Stimulated activated CD4-positive, alpha-beta T cell treated with anti-CD3 and anti-CD28 coated beads, TNF-alpha, amount 100 ng/mL, for 48 hours (primary cell): ENCODE data around the gene FAM120AOS.

Experiments used
- DNase-seq, 3 donors: peaks; one replicate each; pipeline ENCODE4 v3.0.0-alpha.2; 2020; ENCODE audit warnings: low read depth in 3 of 3

The FAM120AOS gene

GRCh38 chr9:93453047-93453914 is at the start of gene FAM120AOS:
FAM120AOS (minus strand) TSS chr9:93453581; CDS start chr9:93452709, 872 bp downstream.
- DNase-seq, result peak; percentile 73 to 79 (median 78)

- no peak for DNase-seq
Observed at GRCh38 chr9:93501406-93501805, 48.0 kb upstream of the FAM120AOS start.

GRCh38 chr9:93500571-93501298 is 47.4 kb upstream of the FAM120AOS start:
- no peak for DNase-seq

DNA sequence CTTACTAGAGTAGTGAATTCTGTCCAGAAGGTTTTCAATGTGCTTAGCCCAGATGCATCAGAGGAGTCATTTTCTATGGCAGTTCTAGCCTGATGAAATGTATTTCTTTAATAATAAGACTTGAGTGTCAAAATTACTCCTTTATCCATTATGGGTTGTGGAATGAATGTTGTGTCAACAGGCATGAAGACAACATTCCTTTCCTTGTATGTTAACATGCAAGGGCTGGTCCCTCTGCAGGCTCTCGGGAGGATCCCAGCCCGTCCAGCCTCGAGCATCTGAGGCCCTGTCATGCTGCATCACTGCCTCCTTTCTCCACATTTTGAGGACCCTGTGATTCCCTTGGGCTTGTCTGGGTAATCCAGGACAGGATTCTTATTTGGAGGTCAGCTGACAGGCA is 42.9 kb upstream of the FAM120AOS start:
- no peak for DNase-seq

DNA sequence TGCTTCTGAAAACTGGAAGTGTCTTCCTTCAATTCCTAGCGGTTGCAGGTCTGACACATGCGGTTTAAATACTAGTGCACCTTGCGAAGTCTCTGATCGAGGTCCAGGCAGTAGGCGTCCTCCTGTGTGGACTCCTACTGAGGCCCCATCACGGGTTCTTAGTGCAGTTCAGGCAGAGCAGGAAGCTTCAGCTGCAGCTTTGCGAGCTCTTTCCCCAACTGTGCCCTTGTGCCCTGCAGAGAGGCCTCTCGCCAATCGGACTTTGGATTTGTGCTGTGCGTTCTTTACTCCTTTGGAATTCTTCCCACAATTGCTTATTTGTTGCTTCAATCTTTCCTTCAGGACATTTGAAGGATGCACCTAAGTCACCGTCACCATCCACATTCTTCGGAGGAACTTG is 40.6 kb upstream of the FAM120AOS start:
- DNase-seq, result no peak

- no peak for DNase-seq
Observed at GRCh38 chr9:93492327-93492726, 38.9 kb upstream of the FAM120AOS start.

DNA sequence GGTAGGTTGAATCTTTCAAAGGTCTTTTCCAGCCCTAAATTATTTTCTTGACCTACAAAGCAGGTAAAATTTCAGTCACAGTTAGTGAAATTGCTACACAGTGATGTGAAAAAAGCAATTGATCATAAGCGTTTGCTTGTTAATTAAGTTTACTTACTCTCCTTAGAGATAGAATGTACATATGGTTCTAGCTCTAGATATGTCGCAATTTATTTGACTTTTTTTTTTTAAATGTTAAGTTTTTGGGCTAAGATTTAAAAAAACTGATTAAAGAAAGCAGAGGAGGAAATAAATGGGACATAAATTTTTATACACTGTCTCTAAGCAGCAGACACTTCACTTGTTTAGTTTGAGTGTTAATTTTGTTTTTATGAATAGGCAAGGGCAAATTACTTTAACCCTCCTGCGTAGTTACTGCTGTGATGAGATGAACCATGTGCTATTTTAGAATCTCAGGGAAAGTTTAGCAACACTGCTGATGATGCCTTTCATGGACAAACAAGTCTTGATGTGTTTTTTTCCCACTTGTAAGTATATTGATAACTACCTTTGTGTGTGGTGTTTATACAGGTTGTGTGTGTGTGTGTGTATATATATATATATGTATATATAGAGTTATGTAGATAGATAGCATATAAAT is 38.3 kb upstream of the FAM120AOS start:
- DNase-seq, result no peak

DNA sequence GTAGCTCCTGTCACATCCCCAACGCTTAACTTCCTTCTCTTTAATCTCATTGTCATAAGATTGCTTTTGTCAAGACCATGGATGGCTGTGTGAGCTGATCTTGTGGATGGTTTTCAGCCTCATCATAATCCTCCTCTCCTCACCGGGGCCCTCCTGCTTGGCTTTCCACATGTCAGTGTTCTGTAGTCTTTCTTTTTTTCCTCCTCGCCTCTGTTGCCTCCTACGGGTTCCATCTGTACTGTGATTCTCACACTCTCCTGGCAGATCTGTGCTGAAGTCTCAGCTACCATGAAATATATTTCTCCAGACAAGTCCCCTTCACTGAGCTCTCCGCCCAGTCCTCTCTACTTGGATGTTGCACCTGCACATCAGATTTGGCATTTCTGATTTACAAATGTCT is 34.9 kb upstream of the FAM120AOS start:
- no peak for DNase-seq

DNA sequence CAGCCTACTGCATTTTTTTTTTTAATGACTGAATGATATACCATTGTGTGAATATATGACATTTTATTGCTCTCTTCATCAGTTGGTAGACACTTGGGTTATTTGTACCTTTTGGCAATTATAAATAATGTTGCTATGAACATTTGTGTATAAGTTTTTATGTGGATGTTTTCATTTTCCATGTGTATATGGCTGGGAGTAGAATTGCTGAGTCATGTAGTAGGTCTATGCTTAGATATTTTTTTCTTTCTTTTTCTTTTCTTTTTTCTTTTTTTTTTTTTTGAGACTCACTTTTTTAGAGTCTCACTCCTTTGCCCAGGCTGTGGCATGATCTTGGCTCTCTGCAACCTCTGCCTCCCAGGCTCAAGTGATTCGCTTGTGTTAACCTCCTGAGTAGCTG is 32.9 kb upstream of the FAM120AOS start:
- no peak for DNase-seq

DNA sequence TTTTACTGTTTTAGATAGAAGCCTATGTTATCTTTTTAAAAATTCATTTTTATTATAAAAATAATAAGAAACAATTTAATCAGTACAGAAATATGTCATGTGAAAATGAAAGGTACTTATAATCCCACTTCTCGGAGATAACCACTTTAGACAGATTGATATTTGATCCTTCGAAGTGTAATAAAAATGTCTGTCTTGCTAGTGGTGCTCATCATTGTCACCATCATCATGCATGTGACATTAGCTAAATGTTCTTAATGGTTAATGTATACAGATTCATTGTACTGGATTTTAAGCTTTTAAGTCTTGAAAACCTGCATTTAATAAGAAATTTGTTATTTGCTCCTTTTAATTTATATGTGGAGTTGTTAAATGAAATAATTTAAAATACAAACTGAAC is 30.1 kb upstream of the FAM120AOS start:
- DNase-seq, result no peak

DNA sequence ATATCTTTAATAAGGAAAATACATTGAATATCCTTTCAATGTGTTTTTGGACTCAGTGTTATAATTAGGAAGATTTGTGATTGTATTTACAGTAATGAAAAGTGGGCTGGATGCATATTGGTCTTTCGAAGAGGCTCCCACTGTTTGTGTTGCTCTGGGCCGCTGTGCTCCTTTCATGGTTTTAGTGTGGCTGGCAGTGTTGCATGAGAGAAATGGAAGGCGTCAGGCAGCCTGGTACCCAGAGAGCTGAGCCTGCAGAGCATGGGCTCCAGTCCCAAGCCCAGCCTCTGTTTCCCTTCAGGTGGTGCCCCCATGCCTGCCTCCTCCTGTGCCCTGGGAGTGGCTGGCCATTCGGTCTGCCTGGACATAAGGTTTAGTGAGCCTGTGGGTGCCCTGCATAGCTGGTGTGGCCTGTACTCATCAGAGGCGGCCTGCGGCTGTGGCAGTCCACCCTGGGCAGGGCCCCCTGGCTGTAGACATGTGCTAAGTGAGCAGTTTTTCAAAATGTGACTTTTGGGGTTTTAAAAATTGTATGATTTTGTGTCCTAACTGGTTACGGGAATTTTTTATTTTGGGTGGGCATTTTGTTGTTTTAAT is 27.4 kb upstream of the FAM120AOS start:
- DNase-seq, result no peak

DNA sequence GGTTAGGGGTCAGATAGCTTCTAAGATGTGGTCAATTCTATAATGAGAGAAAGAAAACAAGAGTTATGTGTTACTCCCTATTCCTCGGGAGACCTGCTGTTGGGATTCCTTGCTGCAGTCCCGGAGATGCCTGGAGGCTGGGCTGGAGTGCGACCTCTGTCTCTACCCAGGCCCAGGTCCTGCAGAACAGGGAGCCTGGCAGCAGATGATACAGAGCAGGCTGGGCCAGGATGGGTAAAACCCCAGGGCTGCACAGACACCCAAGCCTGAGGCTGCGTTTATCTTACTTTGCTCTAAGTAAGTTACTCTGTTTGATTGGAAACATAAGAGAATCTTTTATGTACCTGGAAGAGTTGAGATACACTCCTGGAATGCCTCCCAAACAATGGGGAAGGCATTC is 26.9 kb upstream of the FAM120AOS start:
- DNase-seq, result no peak

DNA sequence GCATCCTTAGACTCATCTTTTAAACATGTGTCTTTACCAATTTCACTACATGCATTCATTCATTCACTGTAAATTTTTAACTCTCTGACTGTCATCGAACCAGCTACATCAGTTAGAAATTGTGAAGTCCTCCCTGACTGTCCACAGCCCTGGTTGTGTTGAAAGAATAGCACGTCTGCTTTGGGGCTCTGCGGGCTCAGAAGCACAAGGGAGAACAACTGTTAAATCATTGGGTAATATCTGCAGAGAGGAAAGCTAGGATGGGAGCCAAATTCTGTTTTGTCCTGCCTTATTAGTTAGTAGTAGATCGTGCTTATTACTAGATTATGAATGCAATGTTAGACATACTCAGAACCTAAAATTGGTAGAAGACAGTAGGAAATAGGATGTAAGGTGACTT is 26.3 kb upstream of the FAM120AOS start:
- no peak for DNase-seq

- DNase-seq, result no peak
Observed at GRCh38 chr9:93477397-93477796, 24.0 kb upstream of the FAM120AOS start.

DNA sequence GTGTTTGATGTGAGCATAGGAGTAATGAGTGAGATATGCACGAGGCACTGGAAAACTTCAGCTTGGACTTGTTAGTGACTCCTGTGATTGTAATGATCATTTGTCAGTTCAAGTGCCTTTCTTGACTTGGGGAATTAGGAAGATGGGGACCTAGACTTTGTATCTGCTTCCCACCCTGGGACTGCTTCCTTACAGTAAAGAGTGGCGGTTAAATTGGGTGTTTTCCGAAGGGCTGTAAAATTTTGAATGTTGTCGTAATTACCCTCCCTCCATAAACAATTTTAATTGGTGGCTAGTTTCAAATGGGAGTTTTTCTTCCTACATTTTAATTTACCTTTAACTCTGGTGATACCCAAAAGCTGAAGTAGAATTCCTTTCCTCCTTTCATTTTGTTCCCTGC is 23.5 kb upstream of the FAM120AOS start:
- no peak for DNase-seq

- DNase-seq, result no peak
Observed at GRCh38 chr9:93475856-93476255, 22.5 kb upstream of the FAM120AOS start.

DNA sequence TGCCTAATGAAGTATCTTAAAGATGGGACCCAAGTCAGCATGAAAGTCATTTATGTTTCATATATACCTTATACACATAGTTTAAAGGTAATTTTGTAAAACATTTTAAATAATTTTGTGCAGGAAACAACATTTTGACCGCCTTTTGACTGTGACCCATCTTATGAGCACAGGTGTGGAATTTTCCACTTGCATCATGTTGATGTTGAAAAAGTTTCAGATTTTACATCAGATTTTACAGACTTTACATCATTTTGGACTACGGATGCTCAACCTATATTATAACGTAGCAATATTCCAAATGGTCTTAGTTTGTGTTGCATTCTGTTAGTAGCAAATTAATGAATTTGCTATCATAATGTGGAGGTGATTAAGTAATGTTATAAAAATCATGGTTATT is 21.7 kb upstream of the FAM120AOS start:
- DNase-seq, result no peak

DNA sequence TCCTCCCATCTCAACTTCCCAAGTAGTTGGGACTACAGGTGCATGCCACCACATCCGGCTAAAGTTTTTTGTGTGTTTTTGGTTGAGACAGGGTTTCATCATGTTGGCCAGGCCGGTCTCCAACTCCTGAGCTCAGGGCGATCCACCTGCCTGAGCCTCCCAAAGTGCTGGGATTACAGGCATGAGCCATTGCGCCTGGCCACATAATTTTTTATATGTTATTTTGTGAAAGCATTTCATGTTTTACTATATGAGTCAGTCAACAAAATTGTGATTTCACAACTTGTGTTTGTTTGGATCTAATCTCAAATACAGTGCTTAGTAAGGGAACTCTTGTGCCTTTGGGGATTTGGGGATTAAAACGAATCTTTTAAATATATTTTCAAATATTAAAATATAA is 20.0 kb upstream of the FAM120AOS start:
- no peak for DNase-seq

GRCh38 chr9:93471124-93471523 is 17.7 kb upstream of the FAM120AOS start:
- no peak for DNase-seq

- no peak for DNase-seq
Observed at GRCh38 chr9:93470391-93470790, 17.0 kb upstream of the FAM120AOS start.

DNA sequence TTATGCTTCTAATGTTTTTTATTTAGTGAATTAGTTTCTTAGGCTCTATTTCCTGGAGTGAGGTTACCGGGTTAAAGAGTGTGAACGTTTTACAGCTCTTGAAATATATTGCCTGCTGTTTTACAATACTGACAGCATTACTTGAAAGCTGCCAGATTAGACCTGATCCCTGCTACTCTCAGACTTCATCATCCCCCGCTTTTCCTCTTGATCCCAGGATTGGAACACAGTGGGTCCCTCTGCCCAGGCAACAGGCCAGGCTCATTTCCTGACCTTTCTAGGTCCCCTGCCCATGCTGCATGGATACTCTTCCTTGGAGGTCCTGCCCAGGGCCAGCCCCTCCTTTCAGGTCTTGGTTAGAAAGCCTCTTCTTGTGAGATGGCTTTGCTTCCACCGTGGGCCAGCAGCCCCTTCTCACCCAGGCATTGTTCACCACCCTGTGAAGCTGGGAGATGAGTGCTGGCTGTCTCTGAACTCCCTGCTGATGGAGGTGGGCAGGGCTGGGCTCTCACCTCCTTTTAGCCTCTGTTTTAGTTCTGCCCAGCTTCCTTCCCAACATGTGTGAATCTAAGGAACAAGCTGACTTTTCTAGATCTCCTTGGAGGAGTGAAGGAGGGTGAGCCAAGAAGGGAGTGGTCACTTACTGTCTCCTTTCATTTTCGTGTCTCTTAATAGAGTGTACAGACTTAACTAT is 15.5 kb upstream of the FAM120AOS start:
- no peak for DNase-seq

- no peak for DNase-seq
Observed at GRCh38 chr9:93467462-93467861, 14.1 kb upstream of the FAM120AOS start.
